CD4-positive, alpha-beta memory T cell (primary cell): Measurements from ENCODE around the gene LRRC8C. TPM values are rescaled to one million over a fixed set of nuclear protein-coding genes. Genes with fewer than 3 reads are reported as not detected.

ENCODE experiments used
- CTCF ChIA-PET: fragments of 350-600 bp; sonication (Branson Sonifier 250); formaldehyde crosslinking; loops from one replicate; lab custom pipeline; 2021; ENCODE audit warnings: inconsistent platforms; ENCODE audit not compliant: partially characterized antibody; lab: Charles Lee
- POLR2A ChIA-PET: fragments of 350-600 bp; sonication (Branson Sonifier 250); formaldehyde crosslinking; loops from one replicate; lab custom pipeline; 2021; ENCODE audit not compliant: partially characterized antibody; lab: Charles Lee
- DNase-seq, 5 donors: peaks; one replicate each; pipeline versions ENCODE4 v3.0.0 to v3.0.0-alpha.2; 2020 to 2022; ENCODE audit warnings: mixed read lengths in 1 of 5
- H3K27ac ChIP-seq: one replicate; pipeline ENCODE4 v1.7.0; 2013; ENCODE audit warnings: low read depth, low read length
- H3K27me3 ChIP-seq: 2 replicates; pipeline ENCODE4 v1.7.0; 2013; ENCODE audit warnings: mild to moderate bottlenecking, low read length, moderate library complexity; ENCODE audit not compliant: insufficient read depth
- H3K36me3 ChIP-seq: 2 replicates; pipeline ENCODE4 v1.7.0; 2013; ENCODE audit warnings: mild to moderate bottlenecking, low read length, moderate library complexity; ENCODE audit not compliant: insufficient read depth
- H3K4me1 ChIP-seq: 2 replicates; pipeline ENCODE4 v1.7.0; 2013; ENCODE audit warnings: mild to moderate bottlenecking, low read length, moderate library complexity; ENCODE audit not compliant: insufficient read depth
- H3K4me3 ChIP-seq, 2 donors: one replicate each; pipeline ENCODE4 v1.7.0; 2013; ENCODE audit warnings: low read length in 2 of 2, mild to moderate bottlenecking in 1 of 2
- H3K9me3 ChIP-seq, 2 donors: one replicate each; pipeline ENCODE4 v1.7.0; 2013; ENCODE audit warnings: low read length in 2 of 2, control low read depth in 1 of 2; ENCODE audit not compliant: control insufficient read depth in 1 of 2
- H3K27ac Mint-ChIP-seq, 7 donors: one replicate each; pipeline ENCODE4 v1.8.0; 2020 to 2021; ENCODE audit warnings: mixed read lengths in 7 of 7, mild to moderate bottlenecking in 6 of 7, inconsistent platforms in 3 of 7, moderate library complexity in 3 of 7
- H3K27me3 Mint-ChIP-seq, 2 donors: one replicate each; pipeline ENCODE4 v1.8.0; 2020 to 2021; ENCODE audit warnings: mixed read lengths in 2 of 2
- H3K36me3 Mint-ChIP-seq, 2 donors: one replicate each; pipeline ENCODE4 v1.8.0; 2020 to 2021; ENCODE audit warnings: mixed read lengths in 2 of 2, inconsistent platforms in 1 of 2, mild to moderate bottlenecking in 1 of 2
- H3K4me1 Mint-ChIP-seq, 4 donors: one replicate each; pipeline ENCODE4 v1.8.0; 2020 to 2021; ENCODE audit warnings: mixed read lengths in 4 of 4, mild to moderate bottlenecking in 1 of 4
- H3K4me3 Mint-ChIP-seq, 8 donors: one replicate each; pipeline ENCODE4 v1.8.0; 2020 to 2021; ENCODE audit warnings: mixed read lengths in 8 of 8, mild to moderate bottlenecking in 7 of 8, moderate library complexity in 6 of 8, inconsistent platforms in 3 of 8
- H3K9me3 Mint-ChIP-seq, 8 donors: one replicate each; pipeline ENCODE4 v1.8.0; 2020 to 2021; ENCODE audit warnings: mixed read lengths in 8 of 8, mild to moderate bottlenecking in 5 of 8, inconsistent platforms in 3 of 8, moderate library complexity in 1 of 8
- intact Hi-C: fragments of 100-400 bp; cut with micrococcal nuclease; formaldehyde crosslinking; loops from one replicate; pipeline ENCODE4 v1.15.1; 2023
- polyA plus RNA-seq, 2 donors: library from polyadenylated mRNA; unstranded; fragments of 300-500 nt; fragmentation: Illumina TruSeq; gene quantifications; one replicate each; pipeline ENCODE4 v1.2.3, GENCODE V29; 2021
- total RNA-seq, 2 experiments: library from RNA; stranded (reverse); gene quantifications; one replicate each; pipeline ENCODE4 v1.2.3, GENCODE V29; 2021

The LRRC8C gene
- total and polyA plus RNA-seq, 4 experiments from 2014 or later = 21.2 to 57.1 (median 43.4) TPM

- intact Hi-C loops = loop anchor here (10.0 kb wide), 2 partner anchors 326 to 394 kb away; partner anchors contain the start of genes GBP5 and ZNF326
- Mint-ChIP-seq H3K36me3 (peaks cover 2 to 4% of the 10 kb centered on the region in 2 donors), H3K9me3 (peaks cover 0 to 2% (median 0%) of the 10 kb centered on the region in 8 donors), H3K4me3 (peak overlapping the region in 1 of 8 donors; percentile 26), H3K27ac (peak overlapping the region in 5 of 7 donors; percentile 48 to 98 (median 63)), H3K27me3 (no peaks in the 10 kb centered on the region), H3K4me1 (peaks cover 63 to 89% (median 82%) of the 10 kb centered on the region in 4 donors)
- H3K36me3 ChIP-seq = no peaks in the 10 kb centered on the region
- H3K9me3 ChIP-seq = no peaks in the 10 kb centered on the region
- H3K27me3 ChIP-seq = no peaks in the 10 kb centered on the region
- ChIA-PET CTCF (interaction anchor here (1.2 to 21.3 kb wide), 7 partner anchors 8 to 160 kb away, joined by 4 to 688 read pairs (median 6); partner anchors contain the start of gene LRRC8C), POLR2A (interaction anchor here (2.4 to 15.5 kb wide), 4 partner anchors 9 to 163 kb away, joined by 13 to 813 read pairs (median 94); partner anchors contain the start of gene LRRC8C)
- no peak overlapping the region for H3K4me3 ChIP-seq
- no peak overlapping the region for H3K27ac ChIP-seq
- peaks cover 73% of the 10 kb centered on the region for H3K4me1 ChIP-seq
- DNase-seq = no peak
Measured at GRCh38 chr1:89600451-89601224, 32.3 kb upstream of the LRRC8C start.

GRCh38 chr1:89602871-89603404 lies 30.0 kb upstream of the LRRC8C start:
- H3K4me3 ChIP-seq = no peak overlapping the region
- ChIA-PET POLR2A (interaction anchor here (0.8 to 15.5 kb wide), 8 partner anchors 7 to 160 kb away, joined by 3 to 813 read pairs (median 10); partner anchors contain the start of genes LRRC8B and LRRC8C), CTCF (interaction anchor here (0.8 to 21.3 kb wide), 10 partner anchors 9 to 157 kb away, joined by 3 to 688 read pairs (median 9); partner anchors contain the start of gene LRRC8C)
- Mint-ChIP-seq H3K27me3 (no peaks in the 10 kb centered on the region), H3K27ac (peak overlapping the region; percentile 93 to 99 (median 98)), H3K4me1 (peaks cover 71 to 97% (median 89%) of the 10 kb centered on the region in 4 donors), H3K9me3 (peaks cover 0 to 2% (median 0%) of the 10 kb centered on the region in 8 donors), H3K36me3 (peaks cover 2 to 4% of the 10 kb centered on the region in 2 donors), H3K4me3 (peak overlapping the region in 7 of 8 donors; percentile 40 to 77 (median 64))
- intact Hi-C loops = loop anchor here (10.0 kb wide), 2 partner anchors 328 to 392 kb away; partner anchors contain the start of genes GBP5 and ZNF326
- H3K27ac ChIP-seq = peak overlapping the region; percentile 84
- H3K4me1 ChIP-seq = peaks cover 85% of the 10 kb centered on the region
- peak in 1 of 5 donors; percentile 43 for DNase-seq
- H3K9me3 ChIP-seq = no peaks in the 10 kb centered on the region
- no peaks in the 10 kb centered on the region for H3K27me3 ChIP-seq
- no peaks in the 10 kb centered on the region for H3K36me3 ChIP-seq

GRCh38 chr1:89603651-89604413 lies 29.1 kb upstream of the LRRC8C start:
- Mint-ChIP-seq H3K9me3 (peaks cover 0 to 2% (median 0%) of the 10 kb centered on the region in 8 donors), H3K36me3 (peaks cover 3 to 4% of the 10 kb centered on the region in 2 donors), H3K27ac (peak overlapping the region; percentile 98 to 100 (median 99)), H3K27me3 (no peaks in the 10 kb centered on the region), H3K4me3 (peak overlapping the region in 7 of 8 donors; percentile 13 to 87 (median 64)), H3K4me1 (peaks cover 73 to 97% (median 88%) of the 10 kb centered on the region in 4 donors)
- no peak overlapping the region for H3K4me3 ChIP-seq
- ChIA-PET POLR2A (interaction anchor here (0.8 to 15.5 kb wide), 15 partner anchors 6 to 243 kb away, joined by 3 to 813 read pairs (median 5); partner anchors contain the start of genes LRRC8B, LRRC8C and LRRC8D), CTCF (interaction anchor here (0.8 to 21.3 kb wide), 13 partner anchors 8 to 157 kb away, joined by 3 to 688 read pairs (median 6); partner anchors contain the start of gene LRRC8C)
- H3K9me3 ChIP-seq = no peaks in the 10 kb centered on the region
- H3K4me1 ChIP-seq = peaks cover 85% of the 10 kb centered on the region
- no peaks in the 10 kb centered on the region for H3K27me3 ChIP-seq
- H3K27ac ChIP-seq = peak overlapping the region; percentile 84
- DNase-seq = no peak
- H3K36me3 ChIP-seq = no peaks in the 10 kb centered on the region
- intact Hi-C loops = loop anchor here (10.0 kb wide), 2 partner anchors 329 to 391 kb away; partner anchors contain the start of genes GBP5 and ZNF326

DNA sequence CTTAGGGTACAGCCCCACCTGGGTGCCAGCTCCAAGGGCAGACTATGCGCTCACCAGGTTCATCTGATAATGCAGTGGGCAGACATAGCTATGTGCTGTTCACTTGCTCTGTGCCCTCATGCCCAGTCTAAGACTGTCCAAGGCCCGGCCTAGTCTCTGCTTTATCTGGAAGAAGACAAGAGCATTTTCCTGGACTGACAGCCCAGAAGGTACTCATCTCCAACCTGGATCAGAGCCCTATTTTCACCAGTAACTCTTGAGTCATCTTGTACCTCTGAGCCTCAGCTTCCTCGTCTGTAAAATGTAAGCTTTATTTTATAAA lies 28.5 kb upstream of the LRRC8C start:
- ChIA-PET POLR2A (interaction anchor here (0.8 to 15.5 kb wide), 12 partner anchors 9 to 243 kb away, joined by 3 to 813 read pairs (median 5); partner anchors contain the start of genes LRRC8B, LRRC8C and LRRC8D), CTCF (interaction anchor here (0.7 to 21.3 kb wide), 10 partner anchors 7 to 156 kb away, joined by 3 to 688 read pairs (median 12); partner anchors contain the start of gene LRRC8C)
- Histone ChIP-seq H3K9me3 (no peaks in the 10 kb centered on the region), H3K36me3 (no peaks in the 10 kb centered on the region), H3K4me3 (no peak overlapping the region), H3K4me1 (peaks cover 85% of the 10 kb centered on the region), H3K27me3 (no peaks in the 10 kb centered on the region), H3K27ac (peak overlapping the region; percentile 84)
- H3K9me3 Mint-ChIP-seq = peaks cover 0 to 2% (median 0%) of the 10 kb centered on the region in 8 donors
- peaks cover 3 to 4% of the 10 kb centered on the region in 2 donors for H3K36me3 Mint-ChIP-seq
- H3K4me3 Mint-ChIP-seq = peak overlapping the region in 3 of 8 donors; percentile 55 to 87 (median 64)
- H3K27me3 Mint-ChIP-seq = no peaks in the 10 kb centered on the region
- peaks cover 72 to 97% (median 87%) of the 10 kb centered on the region in 4 donors for H3K4me1 Mint-ChIP-seq
- peak overlapping the region; percentile 98 to 100 (median 99) for H3K27ac Mint-ChIP-seq
- intact Hi-C loops = loop anchor here (10.0 kb wide), 2 partner anchors 330 to 390 kb away; partner anchors contain the start of genes GBP5 and ZNF326
- no peak for DNase-seq

DNA sequence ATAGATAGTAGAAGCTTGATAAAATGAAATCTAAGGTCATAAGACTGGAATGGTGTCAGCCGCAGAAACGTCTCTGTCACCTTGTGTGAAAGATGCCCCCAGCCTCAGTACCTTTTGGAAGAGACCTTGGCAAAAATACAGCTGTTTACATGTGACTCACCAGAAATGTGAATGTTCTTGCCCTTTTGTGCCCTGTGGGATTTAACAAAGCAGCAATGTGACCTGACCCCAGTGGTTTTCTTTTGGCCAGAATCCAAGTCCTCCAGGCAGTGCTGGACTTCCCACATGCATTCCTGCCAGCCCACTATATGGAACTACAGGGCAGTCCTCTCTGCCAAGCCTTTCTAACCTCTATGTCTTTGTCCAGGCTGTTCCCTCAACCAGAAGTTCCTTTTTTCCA lies 27.2 kb upstream of the LRRC8C start:
- intact Hi-C loops = loop anchor here (10.0 kb wide), 2 partner anchors 331 to 389 kb away; partner anchors contain the start of genes GBP5 and ZNF326
- H3K9me3 ChIP-seq = no peaks in the 10 kb centered on the region
- no peaks in the 10 kb centered on the region for H3K27me3 ChIP-seq
- peak overlapping the region in 1 of 2 donors; percentile 0 for H3K4me3 ChIP-seq
- CTCF ChIA-PET = interaction anchor here (6.8 to 21.3 kb wide), 3 partner anchors 10 to 155 kb away, joined by 59 to 688 read pairs (median 267); partner anchors contain the start of gene LRRC8C
- no peak for DNase-seq
- POLR2A ChIA-PET = interaction anchor here (1.5 to 15.5 kb wide), 4 partner anchors 24 to 81 kb away, joined by 5 to 813 read pairs (median 88); partner anchors contain the start of genes LRRC8B and LRRC8C
- peaks cover 95% of the 10 kb centered on the region for H3K4me1 ChIP-seq
- peak overlapping the region; percentile 98 to 100 (median 99) for H3K27ac Mint-ChIP-seq
- H3K4me3 Mint-ChIP-seq = peak overlapping the region in 6 of 8 donors; percentile 29 to 97 (median 64)
- peaks cover 3 to 4% of the 10 kb centered on the region in 2 donors for H3K36me3 Mint-ChIP-seq
- H3K4me1 Mint-ChIP-seq = peaks cover 73 to 98% (median 87%) of the 10 kb centered on the region in 4 donors
- H3K9me3 Mint-ChIP-seq = no peaks in the 10 kb centered on the region
- no peaks in the 10 kb centered on the region for H3K36me3 ChIP-seq
- H3K27me3 Mint-ChIP-seq = no peaks in the 10 kb centered on the region
- H3K27ac ChIP-seq = peak overlapping the region; percentile 84
